ENCODE data around the gene PRR5.

- TF ChIP-seq EZH2 (IDR thresholded peaks at IDR 0.05) (no peak), POLR2AphosphoS5 (IDR thresholded peaks at IDR 0.05; ENCODE audit: borderline replicate concordance, low read depth, low read length) (no peak)
Measured at GRCh38 chr22:44741929-44742328, 39.9 kb downstream of the PRR5 start.
